OCI-LY1 (cell line): ENCODE data around the gene SPDYE6.
"Not testable (repeated sequence)": the region's sequence is repeated elsewhere in the genome, so short reads cannot be mapped to it uniquely, and the experiment has no call there.

Experiments used
- EZH2 ChIP-seq: fragments of 200-600 bp; sonication (generic), shearing (Covaris generic); IDR thresholded peaks from 2 replicates; pipeline ENCODE4 v1.8.0; 2017; ENCODE audit warnings: borderline replicate concordance, mixed run types, mild to moderate bottlenecking, antibody characterized with exemption, low read length, moderate library complexity, mixed read lengths
- TF ChIP-seq, protein P1 (sequence below): fragments of 200-600 bp; sonication (generic), shearing (Covaris generic); IDR thresholded peaks from 2 replicates; pipeline ENCODE4 v1.5.1; 2017; ENCODE audit warnings: mild to moderate bottlenecking, antibody characterized with exemption, low read length, moderate library complexity, mixed read lengths

DNA sequence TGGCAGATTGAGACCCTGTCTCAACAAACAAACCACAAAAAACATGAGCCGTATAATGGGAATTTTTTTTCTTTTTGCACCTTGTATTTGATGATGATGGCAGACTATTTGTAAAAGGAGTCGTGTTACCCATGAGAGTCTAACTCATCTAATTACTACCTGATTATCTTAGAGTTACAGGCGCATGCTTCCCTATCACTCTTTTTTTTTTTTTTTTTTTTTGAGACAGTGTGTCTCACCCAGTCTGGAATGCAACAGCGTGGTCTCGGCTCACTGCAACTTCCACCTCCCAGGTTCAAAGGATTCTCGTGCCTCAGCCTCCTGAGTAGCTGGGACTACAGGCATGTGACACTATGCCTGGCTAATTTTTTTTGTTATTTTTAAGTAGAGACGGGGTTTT, 9.1 kb upstream of the SPDYE6 start:
- not testable (repeated sequence) for TF ChIP-seq EZH2
- TF ChIP-seq, protein P1, sequence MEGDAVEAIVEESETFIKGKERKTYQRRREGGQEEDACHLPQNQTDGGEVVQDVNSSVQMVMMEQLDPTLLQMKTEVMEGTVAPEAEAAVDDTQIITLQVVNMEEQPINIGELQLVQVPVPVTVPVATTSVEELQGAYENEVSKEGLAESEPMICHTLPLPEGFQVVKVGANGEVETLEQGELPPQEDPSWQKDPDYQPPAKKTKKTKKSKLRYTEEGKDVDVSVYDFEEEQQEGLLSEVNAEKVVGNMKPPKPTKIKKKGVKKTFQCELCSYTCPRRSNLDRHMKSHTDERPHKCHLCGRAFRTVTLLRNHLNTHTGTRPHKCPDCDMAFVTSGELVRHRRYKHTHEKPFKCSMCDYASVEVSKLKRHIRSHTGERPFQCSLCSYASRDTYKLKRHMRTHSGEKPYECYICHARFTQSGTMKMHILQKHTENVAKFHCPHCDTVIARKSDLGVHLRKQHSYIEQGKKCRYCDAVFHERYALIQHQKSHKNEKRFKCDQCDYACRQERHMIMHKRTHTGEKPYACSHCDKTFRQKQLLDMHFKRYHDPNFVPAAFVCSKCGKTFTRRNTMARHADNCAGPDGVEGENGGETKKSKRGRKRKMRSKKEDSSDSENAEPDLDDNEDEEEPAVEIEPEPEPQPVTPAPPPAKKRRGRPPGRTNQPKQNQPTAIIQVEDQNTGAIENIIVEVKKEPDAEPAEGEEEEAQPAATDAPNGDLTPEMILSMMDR = not testable (repeated sequence)
